ENCODE results near the gene SDK1.

Gene SDK1

DNA sequence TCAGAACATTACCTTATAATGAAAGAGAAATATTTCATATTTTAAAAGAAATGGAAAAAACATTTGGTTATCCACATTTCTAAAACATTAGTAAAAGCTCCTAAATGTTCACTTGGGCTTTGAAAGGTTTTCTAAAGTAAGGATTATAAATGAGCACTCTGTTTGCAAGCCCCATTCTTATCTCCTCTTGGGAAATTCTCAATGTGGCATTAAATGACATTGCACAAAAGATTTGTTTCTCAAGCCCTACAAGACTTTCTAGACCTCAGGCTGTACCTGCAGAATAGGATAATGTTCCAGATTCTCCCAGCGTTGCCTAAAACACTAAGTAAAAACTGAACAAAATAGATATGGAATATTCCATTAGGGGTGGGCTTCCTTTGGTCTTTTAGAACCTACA is 723.1 kb downstream of the SDK1 start:
- no peak for DNase-seq (ENCODE audit: low read depth)
- TF ChIP-seq POLR2A (IDR thresholded peaks at IDR 0.05; ENCODE audit: extremely low read depth, insufficient read length), result no peak
- no peak overlapping the region for H3K4me3 ChIP-seq (ENCODE audit: low read depth, low read length)

GRCh38 chr7:4024806-4025205 is 723.8 kb downstream of the SDK1 start:
- TF ChIP-seq MYC (IDR thresholded peaks at IDR 0.05; ENCODE audit: low read depth, low read length) (no peak), MAX (IDR thresholded peaks at IDR 0.05; ENCODE audit: low read depth, low read length) (no peak), POLR2A (IDR thresholded peaks at IDR 0.05; ENCODE audit: extremely low read depth, insufficient read length) (no peak)
- TF ChIP-seq, protein P1, sequence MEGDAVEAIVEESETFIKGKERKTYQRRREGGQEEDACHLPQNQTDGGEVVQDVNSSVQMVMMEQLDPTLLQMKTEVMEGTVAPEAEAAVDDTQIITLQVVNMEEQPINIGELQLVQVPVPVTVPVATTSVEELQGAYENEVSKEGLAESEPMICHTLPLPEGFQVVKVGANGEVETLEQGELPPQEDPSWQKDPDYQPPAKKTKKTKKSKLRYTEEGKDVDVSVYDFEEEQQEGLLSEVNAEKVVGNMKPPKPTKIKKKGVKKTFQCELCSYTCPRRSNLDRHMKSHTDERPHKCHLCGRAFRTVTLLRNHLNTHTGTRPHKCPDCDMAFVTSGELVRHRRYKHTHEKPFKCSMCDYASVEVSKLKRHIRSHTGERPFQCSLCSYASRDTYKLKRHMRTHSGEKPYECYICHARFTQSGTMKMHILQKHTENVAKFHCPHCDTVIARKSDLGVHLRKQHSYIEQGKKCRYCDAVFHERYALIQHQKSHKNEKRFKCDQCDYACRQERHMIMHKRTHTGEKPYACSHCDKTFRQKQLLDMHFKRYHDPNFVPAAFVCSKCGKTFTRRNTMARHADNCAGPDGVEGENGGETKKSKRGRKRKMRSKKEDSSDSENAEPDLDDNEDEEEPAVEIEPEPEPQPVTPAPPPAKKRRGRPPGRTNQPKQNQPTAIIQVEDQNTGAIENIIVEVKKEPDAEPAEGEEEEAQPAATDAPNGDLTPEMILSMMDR (IDR thresholded peaks at IDR 0.05; ENCODE audit: low read depth, low read length), result no peak
- no peak overlapping the region for H3K4me3 ChIP-seq (ENCODE audit: low read depth, low read length)
- DNase-seq (ENCODE audit: low read depth), result no peak

DNA sequence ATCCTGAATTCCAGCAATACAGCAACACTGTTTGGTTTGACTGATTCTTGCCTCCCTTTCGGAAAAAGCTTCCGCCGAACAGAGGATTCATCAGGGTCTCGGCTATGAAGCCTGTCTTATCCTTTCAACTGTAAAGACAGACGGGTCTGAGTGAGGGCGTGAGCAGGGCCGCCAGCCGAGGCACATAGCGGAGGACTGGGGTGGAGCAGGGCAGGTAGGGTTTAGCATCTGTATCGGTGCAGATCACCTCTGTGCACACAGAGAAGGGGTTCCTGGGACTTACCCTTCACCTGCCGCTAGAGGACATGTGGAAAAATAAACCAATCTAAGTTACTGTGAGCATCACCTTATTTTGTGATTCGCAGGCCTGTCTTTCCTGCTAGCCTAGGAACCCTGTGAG is 724.2 kb downstream of the SDK1 start:
- no peak overlapping the region for H3K4me3 ChIP-seq (ENCODE audit: low read depth, low read length)
- DNase-seq (ENCODE audit: low read depth), result no peak
- TF ChIP-seq, protein P1 (IDR thresholded peaks at IDR 0.05; ENCODE audit: low read depth, low read length), result no peak
- TF ChIP-seq MAX (IDR thresholded peaks at IDR 0.05; ENCODE audit: low read depth, low read length) (no peak), MYC (IDR thresholded peaks at IDR 0.05; ENCODE audit: low read depth, low read length) (no peak), POLR2A (IDR thresholded peaks at IDR 0.05; ENCODE audit: extremely low read depth, insufficient read length) (no peak)

DNA sequence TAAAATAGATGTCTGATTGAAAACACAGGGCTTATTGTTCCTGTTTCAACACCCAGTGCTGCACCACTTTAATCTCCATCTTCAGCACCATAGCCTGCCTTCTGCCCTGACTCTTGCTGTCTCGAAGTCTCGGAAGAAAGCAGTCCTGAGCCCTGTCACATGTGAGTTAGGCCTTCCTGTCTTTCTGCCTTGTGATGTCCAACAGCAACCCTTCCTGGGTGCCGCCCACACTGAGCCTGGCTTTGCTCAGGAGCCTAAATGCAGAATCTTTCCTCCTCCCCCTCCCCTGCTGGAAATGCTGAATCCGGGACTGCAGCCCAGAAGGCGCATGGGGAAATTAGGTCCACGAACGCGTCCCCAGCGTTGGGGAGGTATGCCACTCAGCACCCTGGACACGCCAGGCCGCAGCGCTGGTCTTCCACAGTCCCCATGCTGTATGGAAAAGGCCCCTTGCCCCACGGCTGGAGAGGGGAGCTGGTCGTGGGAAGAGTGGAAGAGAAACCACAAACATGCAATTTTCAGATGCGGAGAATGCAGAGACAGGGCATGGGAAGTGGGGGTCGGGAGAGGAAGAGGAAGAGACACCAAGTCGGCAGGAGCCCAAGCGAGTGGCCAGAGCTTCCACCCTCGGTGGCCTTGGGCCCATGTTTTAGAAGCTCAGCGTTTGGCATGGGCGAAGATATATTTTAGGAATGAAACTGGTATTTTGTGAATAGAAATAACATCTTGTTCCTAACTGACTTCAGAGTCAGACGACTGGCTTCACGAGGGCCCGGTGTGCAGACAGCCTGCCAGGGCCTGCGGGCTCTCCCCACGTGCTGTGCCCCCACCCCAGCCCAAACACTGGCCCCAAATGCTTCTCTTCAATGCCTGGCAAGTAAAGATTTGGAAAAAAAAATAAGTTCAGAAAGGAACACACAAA is 724.9 kb downstream of the SDK1 start:
- DNase-seq (ENCODE audit: low read depth), result no peak
- TF ChIP-seq MAX (IDR thresholded peaks at IDR 0.05; ENCODE audit: low read depth, low read length) (no peak), MYC (IDR thresholded peaks at IDR 0.05; ENCODE audit: low read depth, low read length) (no peak), POLR2A (IDR thresholded peaks at IDR 0.05; ENCODE audit: extremely low read depth, insufficient read length) (no peak)
- TF ChIP-seq, protein P1 (IDR thresholded peaks at IDR 0.05; ENCODE audit: low read depth, low read length), result no peak

GRCh38 chr7:4026941-4027486 is 726.0 kb downstream of the SDK1 start:
- no peak for DNase-seq (ENCODE audit: low read depth)
- no peak for TF ChIP-seq MAX (IDR thresholded peaks at IDR 0.05; ENCODE audit: low read depth, low read length)
- no peak for TF ChIP-seq MYC (IDR thresholded peaks at IDR 0.05; ENCODE audit: low read depth, low read length)
- no peak for TF ChIP-seq POLR2A (IDR thresholded peaks at IDR 0.05; ENCODE audit: extremely low read depth, insufficient read length)
- TF ChIP-seq, protein P1 (IDR thresholded peaks at IDR 0.05; ENCODE audit: low read depth, low read length), result no peak
- no peak overlapping the region for H3K4me3 ChIP-seq (ENCODE audit: low read depth, low read length)

More for the DNA sequence above, 724.9 kb downstream of the SDK1 start:
- no peak overlapping the region for H3K4me3 ChIP-seq (ENCODE audit: low read depth, low read length)

DNA sequence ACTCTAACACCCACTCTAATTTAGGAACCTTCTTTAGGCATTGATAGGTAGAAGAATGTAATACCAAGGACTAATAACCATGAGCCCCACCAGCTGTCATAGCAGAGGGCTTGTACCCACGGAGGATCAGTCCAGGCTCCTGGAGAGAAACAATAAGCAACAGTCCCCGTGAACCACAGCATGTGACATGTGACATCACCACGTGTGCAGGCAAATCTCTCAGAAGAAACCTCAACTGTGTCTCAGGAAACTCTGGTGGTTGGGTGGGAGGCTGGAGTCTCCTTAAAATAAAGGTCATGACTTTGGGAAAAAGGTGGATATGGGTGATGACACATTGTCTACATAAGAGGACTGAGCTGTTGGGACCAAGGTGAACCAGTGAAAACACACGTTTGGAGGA is 727.2 kb downstream of the SDK1 start:
- no peak for DNase-seq (ENCODE audit: low read depth)
- TF ChIP-seq MYC (IDR thresholded peaks at IDR 0.05; ENCODE audit: low read depth, low read length) (no peak), POLR2A (IDR thresholded peaks at IDR 0.05; ENCODE audit: extremely low read depth, insufficient read length) (no peak), MAX (IDR thresholded peaks at IDR 0.05; ENCODE audit: low read depth, low read length) (0 out of 2 replicates have a peak, but pooled peaks have one; percentile 52)
- TF ChIP-seq, protein P1 (IDR thresholded peaks at IDR 0.05; ENCODE audit: low read depth, low read length), result no peak
- H3K4me3 ChIP-seq (ENCODE audit: low read depth, low read length), result no peak overlapping the region

All from NB4 (cell line).